GM12872 (cell line): ENCODE data around the gene DCUN1D2.

Source experiments
- TF ChIP-seq, protein P1 (sequence below): IDR thresholded peaks from 3 replicates; pipeline ENCODE4 v1.5.1; 2011; ENCODE audit warnings: low read depth, mild to moderate bottlenecking, low read length, moderate library complexity; ENCODE audit not compliant: insufficient read depth

The DCUN1D2 gene

DNA sequence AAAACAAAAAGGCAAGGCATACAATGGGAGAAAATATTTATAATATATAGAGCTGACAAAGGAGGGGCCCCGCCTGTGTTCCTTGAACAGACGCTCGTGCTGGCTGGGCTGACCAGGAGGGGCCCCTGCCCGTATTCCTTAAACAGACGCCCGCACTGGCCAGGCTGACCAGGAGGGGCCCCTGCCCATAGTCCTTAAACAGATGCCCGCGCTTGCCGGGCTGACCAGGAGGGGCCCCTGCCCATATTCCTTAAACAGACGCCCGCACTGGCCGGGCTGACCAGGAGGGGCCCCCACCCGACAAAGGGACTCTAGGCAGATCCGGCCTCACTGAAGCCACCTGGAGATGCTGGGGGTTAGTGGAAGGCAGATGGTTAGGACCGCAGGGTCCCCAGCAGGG is 46.5 kb downstream of the DCUN1D2 start:
- TF ChIP-seq, protein P1, sequence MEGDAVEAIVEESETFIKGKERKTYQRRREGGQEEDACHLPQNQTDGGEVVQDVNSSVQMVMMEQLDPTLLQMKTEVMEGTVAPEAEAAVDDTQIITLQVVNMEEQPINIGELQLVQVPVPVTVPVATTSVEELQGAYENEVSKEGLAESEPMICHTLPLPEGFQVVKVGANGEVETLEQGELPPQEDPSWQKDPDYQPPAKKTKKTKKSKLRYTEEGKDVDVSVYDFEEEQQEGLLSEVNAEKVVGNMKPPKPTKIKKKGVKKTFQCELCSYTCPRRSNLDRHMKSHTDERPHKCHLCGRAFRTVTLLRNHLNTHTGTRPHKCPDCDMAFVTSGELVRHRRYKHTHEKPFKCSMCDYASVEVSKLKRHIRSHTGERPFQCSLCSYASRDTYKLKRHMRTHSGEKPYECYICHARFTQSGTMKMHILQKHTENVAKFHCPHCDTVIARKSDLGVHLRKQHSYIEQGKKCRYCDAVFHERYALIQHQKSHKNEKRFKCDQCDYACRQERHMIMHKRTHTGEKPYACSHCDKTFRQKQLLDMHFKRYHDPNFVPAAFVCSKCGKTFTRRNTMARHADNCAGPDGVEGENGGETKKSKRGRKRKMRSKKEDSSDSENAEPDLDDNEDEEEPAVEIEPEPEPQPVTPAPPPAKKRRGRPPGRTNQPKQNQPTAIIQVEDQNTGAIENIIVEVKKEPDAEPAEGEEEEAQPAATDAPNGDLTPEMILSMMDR, result no peak

DNA sequence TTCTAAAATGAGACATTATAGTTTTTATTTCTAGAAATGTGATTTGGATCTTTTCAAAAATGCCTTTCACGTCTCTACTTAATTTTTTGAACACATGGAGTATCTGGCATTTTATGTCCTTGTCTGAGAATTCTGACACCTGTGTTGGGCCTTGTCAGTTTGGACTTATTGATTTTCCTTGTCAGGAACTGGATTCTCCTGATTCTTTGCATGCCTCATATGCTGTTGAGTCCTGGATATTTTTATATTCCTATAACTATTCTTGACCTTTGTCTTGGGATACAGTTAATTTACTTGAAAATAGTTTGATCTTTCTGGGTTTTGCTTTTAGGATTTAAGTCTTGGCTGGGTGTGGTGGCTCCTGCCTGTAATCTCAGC is 47.5 kb downstream of the DCUN1D2 start:
- TF ChIP-seq, protein P1, result no peak

DNA sequence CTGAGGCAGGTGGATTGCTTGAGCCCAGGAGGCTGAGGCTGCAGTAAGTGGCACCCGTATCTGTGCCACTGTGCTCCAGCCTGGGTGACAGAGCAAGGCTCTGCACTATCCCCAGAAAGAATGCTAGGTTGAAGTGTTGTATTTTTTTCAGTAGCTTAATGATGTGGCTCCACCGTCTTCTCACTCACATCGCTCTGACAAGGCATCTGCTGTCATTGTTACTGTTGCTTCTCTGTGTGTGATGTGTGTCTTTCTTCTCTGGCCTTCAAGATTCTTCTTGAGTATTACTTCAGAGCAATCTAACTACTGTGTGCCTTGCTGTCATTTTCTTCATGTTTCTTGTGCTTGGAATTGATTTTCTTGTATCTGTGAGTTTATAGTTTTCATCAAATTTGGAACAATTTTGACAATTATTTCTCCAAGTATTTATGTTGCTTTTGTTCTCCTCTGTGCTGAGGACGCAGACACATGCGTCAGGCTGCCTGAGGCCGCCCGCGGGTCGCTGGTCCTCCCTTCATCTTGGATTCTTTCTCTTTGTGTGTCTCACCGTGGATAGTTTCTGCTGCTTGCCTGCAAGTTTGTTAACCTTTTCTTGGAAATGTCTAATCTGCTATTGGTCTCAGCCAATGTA is 48.0 kb downstream of the DCUN1D2 start:
- TF ChIP-seq, protein P1, result no peak

DNA sequence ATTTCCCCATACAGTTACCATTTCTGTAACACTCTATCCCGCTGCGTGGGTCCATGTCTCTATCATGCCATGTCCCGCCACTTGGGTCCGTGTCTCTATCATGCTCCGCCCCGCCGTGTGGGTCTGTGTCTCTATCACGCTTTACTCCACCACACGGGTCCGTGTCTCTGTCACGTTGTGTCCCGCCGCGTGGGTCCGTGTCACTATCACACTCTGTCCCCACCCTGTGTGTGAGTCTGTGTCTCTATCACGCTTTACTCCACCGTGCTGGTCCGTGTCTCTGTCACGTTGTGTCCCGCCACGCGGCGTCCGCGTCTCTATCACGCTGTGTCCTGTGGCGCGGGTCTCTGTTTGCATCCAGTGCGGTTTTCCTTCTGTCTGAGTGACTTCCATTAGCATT is 48.9 kb downstream of the DCUN1D2 start:
- TF ChIP-seq, protein P1, result no peak

DNA sequence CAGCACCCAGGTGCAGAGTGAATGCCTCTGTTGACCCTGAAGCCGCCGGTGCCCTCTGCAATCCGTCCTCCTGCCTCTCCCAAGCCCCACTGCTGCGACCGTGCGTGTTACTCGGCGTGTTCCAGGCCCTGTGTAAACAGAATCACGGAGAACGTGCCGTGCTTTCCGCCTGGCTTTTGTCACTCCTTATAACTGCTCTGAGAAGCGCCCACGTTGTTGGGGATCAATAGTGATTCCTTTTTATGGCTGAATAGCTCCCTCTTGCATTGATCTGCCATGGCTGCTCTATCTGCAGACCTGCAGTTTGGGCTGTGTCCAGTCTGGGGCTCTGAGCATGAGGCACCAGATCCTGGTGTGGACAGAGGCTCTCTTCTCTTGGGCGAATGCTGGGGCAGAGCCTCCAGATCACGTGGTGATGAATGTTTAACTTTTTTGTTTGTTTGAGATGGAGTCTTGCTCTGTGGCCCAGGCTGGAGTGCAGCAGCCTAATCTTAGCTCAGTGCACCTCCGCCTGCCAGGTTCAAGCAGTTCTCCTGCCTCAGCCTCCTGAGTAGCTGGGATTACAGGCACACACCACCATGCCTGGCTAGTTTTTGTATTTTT is 53.0 kb downstream of the DCUN1D2 start:
- TF ChIP-seq, protein P1, result no peak

DNA sequence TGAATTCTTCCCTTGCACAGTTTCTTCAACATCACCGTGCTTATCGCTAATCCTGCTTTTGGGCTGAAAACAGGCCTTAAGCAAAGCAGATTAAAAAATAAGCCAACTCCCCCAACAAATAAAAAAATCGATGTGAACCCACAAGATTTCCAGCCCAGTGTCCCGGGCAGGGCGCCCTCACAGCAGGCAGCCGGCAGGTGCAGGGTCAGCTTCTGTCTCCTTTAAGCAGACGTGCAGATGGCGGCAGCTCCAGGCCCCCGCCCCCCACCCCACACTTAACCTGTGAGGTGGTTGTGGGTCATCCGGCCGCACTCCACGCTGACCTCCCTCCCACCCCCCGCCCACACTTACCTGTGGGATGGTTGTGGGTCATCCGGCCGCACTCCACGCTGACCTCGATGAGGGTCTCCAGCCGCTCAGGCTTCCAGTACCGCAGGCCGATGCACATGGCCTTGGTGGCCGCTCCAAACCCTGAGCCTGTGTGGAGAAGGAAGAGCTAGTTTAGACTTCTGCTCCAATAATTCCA is 57.1 kb downstream of the DCUN1D2 start:
- TF ChIP-seq, protein P1, result no peak

DNA sequence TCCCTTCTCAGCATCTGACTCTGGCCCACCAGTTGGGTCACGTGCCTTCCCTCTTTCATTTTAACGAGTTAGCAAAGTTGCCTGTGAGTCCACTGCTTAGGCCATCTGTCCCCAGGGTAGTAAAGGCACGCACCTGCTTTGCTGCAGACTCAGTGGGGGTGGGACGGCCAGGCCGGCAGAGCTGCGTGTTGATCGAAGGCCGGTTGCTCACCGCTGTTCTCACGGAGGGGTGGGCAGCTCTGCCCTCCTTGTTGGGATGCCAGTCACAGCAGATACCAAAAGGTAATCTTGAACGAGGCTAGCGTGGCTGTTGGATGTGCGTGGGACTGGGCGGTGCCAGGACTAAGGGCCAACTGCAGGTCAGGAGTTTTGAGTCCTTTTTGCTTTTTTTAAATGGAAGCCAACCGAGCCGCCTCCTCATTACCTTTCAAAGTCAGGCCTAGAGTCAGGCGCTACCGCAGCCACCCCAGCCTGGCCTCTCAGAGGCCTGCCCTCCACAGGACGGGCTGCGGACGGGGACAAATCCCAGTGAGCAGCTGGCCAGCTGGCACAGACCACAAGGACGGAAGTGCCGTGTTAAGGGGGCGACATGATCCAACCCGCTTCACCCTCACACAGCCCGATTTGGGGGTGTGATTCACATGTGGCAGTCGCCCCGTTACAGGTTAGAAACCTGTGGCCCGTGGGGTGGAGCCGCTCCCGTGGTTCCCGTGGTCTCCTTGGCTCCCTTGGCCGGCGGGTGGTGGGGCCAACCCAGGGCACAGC is 57.8 kb downstream of the DCUN1D2 start:
- TF ChIP-seq, protein P1, result no peak
